ENCODE measurements around the gene DOK3.

DNA sequence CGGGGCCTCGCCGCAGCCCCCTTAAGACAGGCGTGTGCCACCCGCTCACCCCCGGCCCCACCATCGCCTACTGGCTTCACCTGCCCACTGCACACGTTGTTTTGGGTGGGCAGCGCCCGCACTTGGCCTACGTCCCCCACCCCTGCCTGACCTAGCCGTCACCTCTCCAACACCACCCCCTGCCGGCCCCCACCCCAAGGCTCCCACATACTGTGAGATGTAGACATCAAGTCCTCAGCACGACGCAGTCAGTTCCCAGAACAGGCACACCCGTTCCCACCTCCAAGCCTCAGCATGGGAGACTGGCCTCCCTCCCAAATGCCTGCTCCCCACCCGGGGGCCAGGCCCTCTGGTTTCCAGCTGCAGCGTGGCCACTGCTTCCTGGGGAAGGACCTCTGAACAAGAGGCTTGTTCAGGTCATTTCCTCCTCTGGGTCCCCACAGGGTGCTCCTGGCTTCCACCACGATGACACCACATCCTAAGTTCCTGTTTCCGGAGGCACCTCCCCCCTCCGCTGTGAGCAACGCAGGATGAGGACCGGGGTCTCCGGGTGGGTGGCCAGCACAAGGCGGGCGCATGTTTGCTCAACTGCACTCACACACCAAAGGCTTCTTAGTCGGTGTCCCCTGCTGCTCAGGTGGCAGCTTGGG lies 47.5 kb downstream of the DOK3 start:
- TF ChIP-seq, protein P1, sequence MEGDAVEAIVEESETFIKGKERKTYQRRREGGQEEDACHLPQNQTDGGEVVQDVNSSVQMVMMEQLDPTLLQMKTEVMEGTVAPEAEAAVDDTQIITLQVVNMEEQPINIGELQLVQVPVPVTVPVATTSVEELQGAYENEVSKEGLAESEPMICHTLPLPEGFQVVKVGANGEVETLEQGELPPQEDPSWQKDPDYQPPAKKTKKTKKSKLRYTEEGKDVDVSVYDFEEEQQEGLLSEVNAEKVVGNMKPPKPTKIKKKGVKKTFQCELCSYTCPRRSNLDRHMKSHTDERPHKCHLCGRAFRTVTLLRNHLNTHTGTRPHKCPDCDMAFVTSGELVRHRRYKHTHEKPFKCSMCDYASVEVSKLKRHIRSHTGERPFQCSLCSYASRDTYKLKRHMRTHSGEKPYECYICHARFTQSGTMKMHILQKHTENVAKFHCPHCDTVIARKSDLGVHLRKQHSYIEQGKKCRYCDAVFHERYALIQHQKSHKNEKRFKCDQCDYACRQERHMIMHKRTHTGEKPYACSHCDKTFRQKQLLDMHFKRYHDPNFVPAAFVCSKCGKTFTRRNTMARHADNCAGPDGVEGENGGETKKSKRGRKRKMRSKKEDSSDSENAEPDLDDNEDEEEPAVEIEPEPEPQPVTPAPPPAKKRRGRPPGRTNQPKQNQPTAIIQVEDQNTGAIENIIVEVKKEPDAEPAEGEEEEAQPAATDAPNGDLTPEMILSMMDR (IDR thresholded peaks at IDR 0.05): no peak
- peak in 2 of 4 donors; percentile 8 to 19 for TF ChIP-seq POLR2AphosphoS5 (IDR thresholded peaks at IDR 0.05)
